HG03025 (cell line): ENCODE data around the gene F13B.
"Not testable (repeated sequence)": the region's sequence is repeated elsewhere in the genome, so short reads cannot be mapped to it uniquely, and the experiment has no call there.

Experiments
- ATAC-seq: cut with Tn5 transposase; IDR thresholded peaks from one replicate; pipeline ENCODE4 v1.9.1; 2021; ENCODE audit warnings: mild to moderate bottlenecking, moderate library complexity; ENCODE audit not compliant: unreplicated experiment, low FRiP score

The F13B gene

GRCh38 chr1:197062692-197063091 lies 4.4 kb downstream of the F13B start:
- peak; percentile 80 for ATAC-seq

- ATAC-seq: no peak
Measured at GRCh38 chr1:197049100-197049499, 18.0 kb downstream of the F13B start.

- ATAC-seq: no peak
Measured at GRCh38 chr1:197042676-197043341, 24.3 kb downstream of the F13B start.

GRCh38 chr1:197041486-197042353 lies 25.3 kb downstream of the F13B start:
- peak; percentile 86 for ATAC-seq

- no peak for ATAC-seq
Measured at GRCh38 chr1:197036861-197037260, 30.2 kb downstream of the F13B start.

GRCh38 chr1:197034631-197035339 lies 32.3 kb downstream of the F13B start:
- ATAC-seq: not testable (repeated sequence)

GRCh38 chr1:197029749-197030148 lies 37.3 kb downstream of the F13B start:
- no peak for ATAC-seq

GRCh38 chr1:197027359-197027758 lies 39.7 kb downstream of the F13B start:
- ATAC-seq: no peak

- ATAC-seq: no peak
Measured at GRCh38 chr1:197024460-197024859, 42.6 kb downstream of the F13B start.

- ATAC-seq: no peak
Measured at GRCh38 chr1:197021716-197022115, 45.3 kb downstream of the F13B start.

GRCh38 chr1:197017558-197018146 lies 49.4 kb downstream of the F13B start:
- ATAC-seq: no peak

- no peak for ATAC-seq
Measured at GRCh38 chr1:197016751-197017150, 50.3 kb downstream of the F13B start.

- ATAC-seq: no peak
Measured at GRCh38 chr1:197013234-197013633, 53.8 kb downstream of the F13B start.

GRCh38 chr1:197011614-197012013 lies 55.4 kb downstream of the F13B start:
- no peak for ATAC-seq

- ATAC-seq: no peak
Measured at GRCh38 chr1:197008861-197009260, 58.2 kb downstream of the F13B start.

GRCh38 chr1:197003132-197003531 lies 63.9 kb downstream of the F13B start:
- ATAC-seq: no peak

- no peak for ATAC-seq
Measured at GRCh38 chr1:197001828-197002227, 65.2 kb downstream of the F13B start.

GRCh38 chr1:196997423-196997822 lies 69.6 kb downstream of the F13B start:
- ATAC-seq: no peak

- no peak for ATAC-seq
Measured at GRCh38 chr1:196993916-196994315, 73.1 kb downstream of the F13B start.

- not testable (repeated sequence) for ATAC-seq
Measured at GRCh38 chr1:196991919-196992651, 75.0 kb downstream of the F13B start.
